Measurements from ENCODE around the gene CCDC32. TPM values are rescaled to one million over a fixed set of nuclear protein-coding genes. Genes with fewer than 3 reads are reported as not detected.
A peak's percentile ranks its signal among the peaks of the same experiment; 100 is the strongest.

Gene CCDC32
- total and polyA plus RNA-seq, 12 donors = 16.0 to 37.5 (median 23.5) TPM

DNA sequence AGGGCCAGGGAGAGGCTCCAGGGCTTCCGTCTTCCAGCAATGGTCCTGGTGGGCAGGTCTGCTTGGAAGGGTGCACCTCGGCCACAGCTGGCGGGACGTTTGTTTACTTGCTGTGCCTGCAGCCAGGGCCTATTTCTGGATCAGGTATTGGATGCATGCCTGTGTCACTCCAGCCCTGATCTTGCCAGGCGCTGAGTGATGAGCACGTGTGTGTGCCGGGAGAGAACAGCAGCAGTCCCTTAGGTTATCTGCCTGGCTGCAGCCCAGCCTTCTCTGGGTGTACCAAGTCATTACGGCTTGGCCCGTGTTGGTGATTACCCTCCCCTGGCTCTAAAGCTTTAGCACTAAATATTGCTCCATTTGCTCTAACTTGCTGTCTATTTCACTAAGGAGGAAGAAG, 14.9 kb downstream of the CCDC32 start:
- intact Hi-C loops (cut with DNase I) = no loop called here
- Histone ChIP-seq H3K27me3 (no peaks in the 10 kb centered on the region), H3K4me3 (no peak overlapping the region), H3K27ac (peak overlapping the region; percentile 54 to 89 (median 74)), H3K9me3 (no peaks in the 10 kb centered on the region), H3K4me1 (peaks cover 3 to 63% (median 36%) of the 10 kb centered on the region in 9 donors), H3K36me3 (peaks cover 0 to 83% (median 0%) of the 10 kb centered on the region in 9 donors)
- TF ChIP-seq, protein P1, sequence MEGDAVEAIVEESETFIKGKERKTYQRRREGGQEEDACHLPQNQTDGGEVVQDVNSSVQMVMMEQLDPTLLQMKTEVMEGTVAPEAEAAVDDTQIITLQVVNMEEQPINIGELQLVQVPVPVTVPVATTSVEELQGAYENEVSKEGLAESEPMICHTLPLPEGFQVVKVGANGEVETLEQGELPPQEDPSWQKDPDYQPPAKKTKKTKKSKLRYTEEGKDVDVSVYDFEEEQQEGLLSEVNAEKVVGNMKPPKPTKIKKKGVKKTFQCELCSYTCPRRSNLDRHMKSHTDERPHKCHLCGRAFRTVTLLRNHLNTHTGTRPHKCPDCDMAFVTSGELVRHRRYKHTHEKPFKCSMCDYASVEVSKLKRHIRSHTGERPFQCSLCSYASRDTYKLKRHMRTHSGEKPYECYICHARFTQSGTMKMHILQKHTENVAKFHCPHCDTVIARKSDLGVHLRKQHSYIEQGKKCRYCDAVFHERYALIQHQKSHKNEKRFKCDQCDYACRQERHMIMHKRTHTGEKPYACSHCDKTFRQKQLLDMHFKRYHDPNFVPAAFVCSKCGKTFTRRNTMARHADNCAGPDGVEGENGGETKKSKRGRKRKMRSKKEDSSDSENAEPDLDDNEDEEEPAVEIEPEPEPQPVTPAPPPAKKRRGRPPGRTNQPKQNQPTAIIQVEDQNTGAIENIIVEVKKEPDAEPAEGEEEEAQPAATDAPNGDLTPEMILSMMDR (IDR thresholded peaks at IDR 0.05) = no peak
- ATAC-seq = peak; percentile 88 to 98 (median 96)
- 50 to 58% methylated on average over 9 of the region's 9 CpGs for WGBS, 2 donors
- DNase-seq = peak; percentile 78 to 85

DNA sequence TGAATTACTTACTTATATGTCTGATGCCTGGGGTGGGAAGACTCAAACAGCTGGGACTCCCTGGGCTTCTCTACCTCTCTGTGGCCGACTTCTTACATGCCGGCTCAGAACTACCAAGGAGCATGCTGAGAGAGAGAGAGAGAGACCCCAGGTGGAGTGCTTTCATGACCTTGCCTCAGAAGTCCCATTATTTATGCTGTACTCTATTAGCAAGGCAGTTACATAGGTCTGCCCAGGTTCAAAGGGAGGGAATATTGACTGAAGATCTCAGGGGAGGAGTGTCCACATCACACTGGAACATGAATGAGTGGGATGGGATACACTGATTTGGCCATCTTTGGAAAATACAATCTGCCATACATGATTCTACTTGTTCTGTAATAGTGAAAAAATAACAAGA, 16.2 kb downstream of the CCDC32 start:
- no peak for DNase-seq
- TF ChIP-seq, protein P1 (IDR thresholded peaks at IDR 0.05) = no peak
- H3K36me3 ChIP-seq = peaks cover 0 to 74% (median 0%) of the 10 kb centered on the region in 9 donors
- no peaks in the 10 kb centered on the region for H3K9me3 ChIP-seq
- intact Hi-C loops (cut with DNase I) = no loop called here
- no peak overlapping the region for H3K4me3 ChIP-seq
- ATAC-seq = no peak
- no peaks in the 10 kb centered on the region for H3K27me3 ChIP-seq
- no peak overlapping the region for H3K27ac ChIP-seq
- 93 to 97% methylated on average over 2 of the region's 2 CpGs for WGBS, 2 donors
- H3K4me1 ChIP-seq = peaks cover 0 to 51% (median 31%) of the 10 kb centered on the region in 9 donors

DNA sequence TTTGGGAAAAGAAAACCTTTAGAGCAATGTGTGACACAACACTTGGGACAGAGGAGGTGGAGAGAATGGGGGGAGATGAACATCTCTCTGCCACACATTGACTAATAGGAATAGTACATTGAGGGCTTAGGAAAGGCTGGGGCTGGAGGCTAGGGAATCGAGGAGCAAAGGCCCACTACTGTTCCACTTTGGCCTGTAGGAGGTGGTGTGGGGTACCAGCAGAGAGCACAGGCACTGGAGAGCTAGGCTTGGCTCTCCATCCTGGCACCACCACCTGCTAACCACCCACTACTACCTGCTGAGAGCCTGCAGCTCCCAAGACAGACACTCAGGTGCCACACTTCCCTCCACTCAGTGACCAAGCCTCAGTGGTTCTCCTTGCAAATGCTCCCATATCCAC, 19.4 kb downstream of the CCDC32 start:
- intact Hi-C loops (cut with DNase I) = no loop called here
- peaks cover 0 to 31% (median 14%) of the 10 kb centered on the region in 9 donors for H3K4me1 ChIP-seq
- 80% methylated on average over 1 of the region's 1 CpG for WGBS, 2 donors
- TF ChIP-seq, protein P1 (IDR thresholded peaks at IDR 0.05) = no peak
- no peak overlapping the region for H3K4me3 ChIP-seq
- peaks cover 0 to 44% (median 0%) of the 10 kb centered on the region in 9 donors for H3K36me3 ChIP-seq
- H3K27ac ChIP-seq = no peak overlapping the region
- ATAC-seq (no peak), DNase-seq (no peak)
- H3K27me3 ChIP-seq = no peaks in the 10 kb centered on the region
- H3K9me3 ChIP-seq = no peaks in the 10 kb centered on the region

DNA sequence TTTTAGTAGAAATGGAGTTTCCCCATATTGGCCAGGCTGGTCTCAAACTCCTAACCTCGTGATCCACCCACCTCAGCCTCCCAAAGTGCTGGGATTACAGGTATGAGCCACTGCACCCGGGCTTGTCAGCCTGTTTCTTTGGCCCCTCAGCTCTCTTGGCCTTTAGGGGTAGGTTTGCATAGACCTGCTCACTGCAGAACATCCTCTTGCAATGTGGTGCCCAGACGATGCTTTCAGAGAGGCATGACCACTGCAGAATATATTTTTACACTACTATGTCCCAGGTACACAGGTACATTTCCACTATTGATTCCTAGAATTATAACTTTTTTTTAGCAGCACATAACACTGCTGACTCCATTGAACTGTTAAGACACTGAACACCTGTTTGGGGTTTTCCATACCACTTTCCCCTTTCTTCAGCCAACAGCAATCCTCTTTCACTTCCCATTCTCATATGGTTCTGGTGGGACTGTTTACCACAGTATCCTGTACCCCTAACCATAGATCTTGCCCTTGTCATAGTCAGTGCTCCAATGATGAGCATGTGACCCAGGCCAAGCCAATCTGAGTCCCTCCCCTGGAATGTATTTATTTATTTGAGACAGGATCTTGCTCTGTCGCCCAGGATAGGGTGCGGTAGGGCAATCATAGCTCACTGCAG, 21.1 kb downstream of the CCDC32 start:
- H3K4me3 ChIP-seq = no peak overlapping the region
- WGBS, 2 donors = 84 to 89% methylated on average over 5 of the region's 5 CpGs
- H3K27ac ChIP-seq = no peak overlapping the region
- no peak for ATAC-seq
- no peaks in the 10 kb centered on the region for H3K27me3 ChIP-seq
- intact Hi-C loops (cut with DNase I) = no loop called here
- TF ChIP-seq, protein P1 (IDR thresholded peaks at IDR 0.05) = no peak
- no peaks in the 10 kb centered on the region for H3K9me3 ChIP-seq
- H3K4me1 ChIP-seq = peaks cover 0 to 15% (median 3%) of the 10 kb centered on the region in 9 donors
- DNase-seq = no peak
- H3K36me3 ChIP-seq = peaks cover 0 to 32% (median 0%) of the 10 kb centered on the region in 9 donors
